Activated CD8-positive, alpha-beta memory T cell treated with anti-CD3 and anti-CD28 coated beads for 36 hours (primary cell): ENCODE results near the gene MISP. TPM values are rescaled to one million over a fixed set of nuclear protein-coding genes. Genes with fewer than 3 reads are reported as not detected.

Experiments used
- CTCF ChIA-PET: fragments of 350-600 bp; sonication (Branson Sonifier 250); formaldehyde crosslinking; loops from one replicate; lab custom pipeline; 2021; ENCODE audit warnings: antibody characterized with exemption; lab: Charles Lee
- POLR2A ChIA-PET: fragments of 350-600 bp; sonication (Branson Sonifier 250); formaldehyde crosslinking; loops from one replicate; lab custom pipeline; 2021; ENCODE audit warnings: antibody characterized with exemption; lab: Charles Lee
- total RNA-seq, 2 experiments: library from RNA; stranded (reverse); gene quantifications; one replicate each; pipeline ENCODE4 v1.2.3, GENCODE V29; 2021

The MISP gene
- total RNA-seq: not detected

- ChIA-PET POLR2A (no interaction called here), CTCF (no interaction called here)
Observed at GRCh38 chr19:750640-751423, at the start of gene MISP. TSS of gene MISP (plus strand) at chr19:751112. CDS start at chr19:756947, 5,835 bp downstream.

- CTCF ChIA-PET: interaction anchor here (1.2 to 3.1 kb wide), 2 partner anchors 23 to 31 kb away, joined by 3 to 7 read pairs; no protein-coding TSS in a partner anchor
- POLR2A ChIA-PET: interaction anchor here (0.6 kb wide), 1 partner anchor 19 kb away, joined by 4 read pairs; no protein-coding TSS in a partner anchor
Observed at GRCh38 chr19:702847-703246, 48.1 kb upstream of the MISP start.

GRCh38 chr19:703329-703650 lies 47.6 kb upstream of the MISP start:
- CTCF ChIA-PET: interaction anchor here (1.2 to 3.1 kb wide), 2 partner anchors 23 to 31 kb away, joined by 3 to 7 read pairs; no protein-coding TSS in a partner anchor
- POLR2A ChIA-PET: interaction anchor here (0.6 kb wide), 1 partner anchor 20 kb away, joined by 4 read pairs; no protein-coding TSS in a partner anchor

GRCh38 chr19:703651-704446 lies 47.1 kb upstream of the MISP start:
- CTCF ChIA-PET: interaction anchor here (0.5 to 3.1 kb wide), 3 partner anchors 24 to 66 kb away, joined by 3 to 7 read pairs (median 3); no protein-coding TSS in a partner anchor
- POLR2A ChIA-PET: interaction anchor here (0.5 kb wide), 1 partner anchor 63 kb away, joined by 4 read pairs; no protein-coding TSS in a partner anchor

- CTCF ChIA-PET: no interaction called here
Observed at GRCh38 chr19:704447-704741, 46.5 kb upstream of the MISP start.

GRCh38 chr19:708154-709143 lies 42.5 kb upstream of the MISP start, which contains the start of gene PALM:
TSS of gene PALM (plus strand) at chr19:708935. CDS start at chr19:709147, 212 bp downstream.
- ChIA-PET CTCF (interaction anchor here (1.4 kb wide), 1 partner anchor 10 kb away, joined by 6 read pairs; no protein-coding TSS in a partner anchor), POLR2A (no interaction called here)

More at GRCh38 chr19:704447-704741, 46.5 kb upstream of the MISP start:
- POLR2A ChIA-PET: interaction anchor here (0.5 kb wide), 1 partner anchor 63 kb away, joined by 4 read pairs; no protein-coding TSS in a partner anchor

- ChIA-PET CTCF (no interaction called here), POLR2A (no interaction called here)
Observed at GRCh38 chr19:709196-709964, 41.5 kb upstream of the MISP start.

GRCh38 chr19:709965-710571 lies 40.8 kb upstream of the MISP start:
- ChIA-PET POLR2A (no interaction called here), CTCF (no interaction called here)

GRCh38 chr19:710767-711166 lies 40.1 kb upstream of the MISP start:
- ChIA-PET CTCF (no interaction called here), POLR2A (no interaction called here)

- ChIA-PET POLR2A (no interaction called here), CTCF (no interaction called here)
Observed at GRCh38 chr19:711254-711653, 39.7 kb upstream of the MISP start.

- ChIA-PET CTCF (no interaction called here), POLR2A (no interaction called here)
Observed at GRCh38 chr19:715347-715746, 35.6 kb upstream of the MISP start.

- CTCF ChIA-PET: no interaction called here
- POLR2A ChIA-PET: no interaction called here
Observed at GRCh38 chr19:718251-718951, 32.5 kb upstream of the MISP start.

GRCh38 chr19:718991-719512 lies 31.9 kb upstream of the MISP start:
- ChIA-PET CTCF (no interaction called here), POLR2A (no interaction called here)

- CTCF ChIA-PET: no interaction called here
- POLR2A ChIA-PET: no interaction called here
Observed at GRCh38 chr19:719636-720344, 31.1 kb upstream of the MISP start.

GRCh38 chr19:720345-721160 lies 30.4 kb upstream of the MISP start:
- CTCF ChIA-PET: no interaction called here
- POLR2A ChIA-PET: no interaction called here
